ENCODE data around the gene SMIM11. TPM values are rescaled to one million over a fixed set of nuclear protein-coding genes. Genes with fewer than 3 reads are reported as not detected.
A peak's percentile ranks its signal among the peaks of the same experiment; 100 is the strongest.

SMIM11 gene
- total RNA-seq, 4 donors from 2014 or later = 0.34 to 7.7 (median 4.7) TPM

- WGBS, 2 donors = 89 to 91% methylated on average over 2 of the region's 2 CpGs
- no peak for TF ChIP-seq POLR2A (IDR thresholded peaks at IDR 0.05)
- TF ChIP-seq, protein P1, sequence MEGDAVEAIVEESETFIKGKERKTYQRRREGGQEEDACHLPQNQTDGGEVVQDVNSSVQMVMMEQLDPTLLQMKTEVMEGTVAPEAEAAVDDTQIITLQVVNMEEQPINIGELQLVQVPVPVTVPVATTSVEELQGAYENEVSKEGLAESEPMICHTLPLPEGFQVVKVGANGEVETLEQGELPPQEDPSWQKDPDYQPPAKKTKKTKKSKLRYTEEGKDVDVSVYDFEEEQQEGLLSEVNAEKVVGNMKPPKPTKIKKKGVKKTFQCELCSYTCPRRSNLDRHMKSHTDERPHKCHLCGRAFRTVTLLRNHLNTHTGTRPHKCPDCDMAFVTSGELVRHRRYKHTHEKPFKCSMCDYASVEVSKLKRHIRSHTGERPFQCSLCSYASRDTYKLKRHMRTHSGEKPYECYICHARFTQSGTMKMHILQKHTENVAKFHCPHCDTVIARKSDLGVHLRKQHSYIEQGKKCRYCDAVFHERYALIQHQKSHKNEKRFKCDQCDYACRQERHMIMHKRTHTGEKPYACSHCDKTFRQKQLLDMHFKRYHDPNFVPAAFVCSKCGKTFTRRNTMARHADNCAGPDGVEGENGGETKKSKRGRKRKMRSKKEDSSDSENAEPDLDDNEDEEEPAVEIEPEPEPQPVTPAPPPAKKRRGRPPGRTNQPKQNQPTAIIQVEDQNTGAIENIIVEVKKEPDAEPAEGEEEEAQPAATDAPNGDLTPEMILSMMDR (IDR thresholded peaks at IDR 0.05) = no peak
- no peak overlapping the region for H3K4me3 ChIP-seq (ENCODE audit: low read depth, poor library complexity, severe bottlenecking)
- no peak for DNase-seq (ENCODE audit: low spot score in 2 of 2)
- intact Hi-C loops (cut with DNase I; ENCODE audit: low total_unique reads) = no loop called here
These were observed 17.4 kb upstream of the SMIM11 start for GRCh38 chr21:34357889-34358288.

GRCh38 chr21:34358866-34359265 lies 16.4 kb upstream of the SMIM11 start:
- DNase-seq (ENCODE audit: low spot score in 2 of 2) = no peak
- WGBS, 2 donors = 38 to 100% methylated on average over 1 of the region's 1 CpG
- intact Hi-C loops (cut with DNase I; ENCODE audit: low total_unique reads) = no loop called here
- TF ChIP-seq, protein P1 (IDR thresholded peaks at IDR 0.05) = no peak
- no peak for TF ChIP-seq POLR2A (IDR thresholded peaks at IDR 0.05)
- no peak overlapping the region for H3K4me3 ChIP-seq (ENCODE audit: low read depth, poor library complexity, severe bottlenecking)

GRCh38 chr21:34360488-34361241 lies 14.6 kb upstream of the SMIM11 start:
- 86 to 92% methylated on average over 12 of the region's 12 CpGs for WGBS, 2 donors
- no peak overlapping the region for H3K4me3 ChIP-seq (ENCODE audit: low read depth, poor library complexity, severe bottlenecking)
- peak in 1 of 2 donors; percentile 64 for DNase-seq (ENCODE audit: low spot score in 2 of 2)
- TF ChIP-seq POLR2A (IDR thresholded peaks at IDR 0.05) = no peak
- TF ChIP-seq, protein P1 (IDR thresholded peaks at IDR 0.05) = no peak
- intact Hi-C loops (cut with DNase I; ENCODE audit: low total_unique reads) = no loop called here

DNA sequence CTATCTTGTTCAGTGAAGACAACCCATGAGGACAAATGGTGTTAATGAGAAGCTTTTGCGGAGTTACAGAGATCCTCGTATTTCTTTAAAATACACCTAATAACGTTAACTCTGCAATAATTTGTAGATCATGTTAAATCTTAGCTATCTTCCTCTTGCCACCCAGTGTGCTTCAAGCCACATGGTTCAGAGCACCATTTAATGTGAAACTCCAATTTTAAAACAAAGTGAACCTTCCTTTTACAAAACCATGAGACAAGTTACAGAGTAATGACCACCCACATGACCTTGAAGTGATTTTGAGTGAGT lies 13.2 kb upstream of the SMIM11 start:
- 17% methylated on average over 3 of the region's 3 CpGs for WGBS, 2 donors
- TF ChIP-seq, protein P1 (IDR thresholded peaks at IDR 0.05) = no peak
- TF ChIP-seq POLR2A (IDR thresholded peaks at IDR 0.05) = no peak
- no peak for DNase-seq (ENCODE audit: low spot score in 2 of 2)
- no peak overlapping the region for H3K4me3 ChIP-seq (ENCODE audit: low read depth, poor library complexity, severe bottlenecking)
- intact Hi-C loops (cut with DNase I; ENCODE audit: low total_unique reads) = no loop called here

- intact Hi-C loops (cut with DNase I; ENCODE audit: low total_unique reads) = no loop called here
- no peak for DNase-seq (ENCODE audit: low spot score in 2 of 2)
- 97 to 98% methylated on average over 3 of the region's 3 CpGs for WGBS, 2 donors
These were observed 12.6 kb upstream of the SMIM11 start for GRCh38 chr21:34362670-34363069.

More at GRCh38 chr21:34362670-34363069, 12.6 kb upstream of the SMIM11 start:
- TF ChIP-seq, protein P1 (IDR thresholded peaks at IDR 0.05) = no peak
- no peak for TF ChIP-seq POLR2A (IDR thresholded peaks at IDR 0.05)
- no peak overlapping the region for H3K4me3 ChIP-seq (ENCODE audit: low read depth, poor library complexity, severe bottlenecking)
